ENCODE results near the gene SUMO3. TPM values are rescaled to one million over a fixed set of nuclear protein-coding genes. Genes with fewer than 3 reads are reported as not detected.

SUMO3 gene
- total RNA-seq, 4 donors from 2014 or later: 41.7 to 56.2 (median 53.7) TPM

GRCh38 chr21:44816761-44817505 is 929 bp downstream of the SUMO3 start:
- Histone ChIP-seq H3K9me3 (peaks cover 0 to 33% (median 0%) of the 10 kb centered on the region in 3 donors), H3K27ac (peak overlapping the region in 3 of 4 donors; percentile 88 to 95 (median 92)), H3K27me3 (no peaks in the 10 kb centered on the region), H3K4me3 (peak overlapping the region; percentile 84 to 91), H3K4me1 (peaks cover 0 to 39% (median 11%) of the 10 kb centered on the region in 3 donors), H3K36me3 (peaks cover 0 to 18% of the 10 kb centered on the region in 2 donors)
- WGBS, 2 donors (ENCODE audit: low coverage in 1 of 2): 56% methylated on average over 33 of the region's 57 CpGs; no CpG with 5 or more reads in 1 of the 2 donors
- ATAC-seq: no peak
- TF ChIP-seq POLR2A (IDR thresholded peaks at IDR 0.05): no peak
- TF ChIP-seq, protein P1, sequence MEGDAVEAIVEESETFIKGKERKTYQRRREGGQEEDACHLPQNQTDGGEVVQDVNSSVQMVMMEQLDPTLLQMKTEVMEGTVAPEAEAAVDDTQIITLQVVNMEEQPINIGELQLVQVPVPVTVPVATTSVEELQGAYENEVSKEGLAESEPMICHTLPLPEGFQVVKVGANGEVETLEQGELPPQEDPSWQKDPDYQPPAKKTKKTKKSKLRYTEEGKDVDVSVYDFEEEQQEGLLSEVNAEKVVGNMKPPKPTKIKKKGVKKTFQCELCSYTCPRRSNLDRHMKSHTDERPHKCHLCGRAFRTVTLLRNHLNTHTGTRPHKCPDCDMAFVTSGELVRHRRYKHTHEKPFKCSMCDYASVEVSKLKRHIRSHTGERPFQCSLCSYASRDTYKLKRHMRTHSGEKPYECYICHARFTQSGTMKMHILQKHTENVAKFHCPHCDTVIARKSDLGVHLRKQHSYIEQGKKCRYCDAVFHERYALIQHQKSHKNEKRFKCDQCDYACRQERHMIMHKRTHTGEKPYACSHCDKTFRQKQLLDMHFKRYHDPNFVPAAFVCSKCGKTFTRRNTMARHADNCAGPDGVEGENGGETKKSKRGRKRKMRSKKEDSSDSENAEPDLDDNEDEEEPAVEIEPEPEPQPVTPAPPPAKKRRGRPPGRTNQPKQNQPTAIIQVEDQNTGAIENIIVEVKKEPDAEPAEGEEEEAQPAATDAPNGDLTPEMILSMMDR (IDR thresholded peaks at IDR 0.05): no peak
- no peak for TF ChIP-seq POLR2AphosphoS5 (IDR thresholded peaks at IDR 0.05)
- no peak for TF ChIP-seq EP300 (IDR thresholded peaks at IDR 0.05)

DNA sequence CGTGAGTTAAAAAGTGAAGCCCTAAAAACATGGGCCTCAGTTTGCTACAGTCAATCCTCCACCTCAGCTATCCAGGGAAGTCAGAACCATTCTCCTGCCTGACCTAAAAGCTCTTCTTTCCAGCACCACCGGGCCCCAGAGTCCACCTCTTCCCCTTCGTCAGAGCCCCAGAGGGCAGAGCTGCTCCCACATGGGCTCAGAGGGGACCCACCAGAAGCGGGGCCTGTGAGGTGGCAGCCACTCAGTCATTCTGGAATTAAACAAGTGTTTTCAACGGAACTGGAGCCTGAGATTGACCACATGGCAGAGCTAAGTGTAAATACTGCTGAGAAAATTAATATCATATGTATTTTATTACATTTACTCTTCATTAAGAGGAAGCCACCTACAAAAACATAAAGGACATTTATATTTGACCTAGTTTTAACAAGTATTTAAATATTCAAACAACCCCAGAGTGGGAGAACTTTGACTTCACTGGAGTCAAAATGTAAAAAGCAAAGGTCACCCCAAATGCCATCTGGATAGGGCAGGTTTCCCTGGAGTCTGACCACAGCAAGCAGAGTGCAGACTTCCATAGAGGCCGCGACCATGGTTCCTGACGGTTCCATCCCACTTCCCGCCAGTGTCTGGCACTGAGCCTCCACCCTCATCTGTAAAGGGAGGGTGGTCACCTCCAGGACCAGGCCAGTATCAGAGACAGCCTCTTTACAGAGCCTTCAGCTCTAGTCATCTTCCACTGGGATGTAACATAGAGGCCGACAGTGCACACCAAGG is 1.8 kb downstream of the SUMO3 start:
- no peak overlapping the region for H3K4me3 ChIP-seq
- H3K27ac ChIP-seq: peak overlapping the region in 1 of 4 donors; percentile 29
- peaks cover 0 to 39% (median 11%) of the 10 kb centered on the region in 3 donors for H3K4me1 ChIP-seq
- no peak for ATAC-seq
- 66 to 69% methylated on average over 3 to 5 of the region's 10 CpGs for WGBS, 2 donors (ENCODE audit: low coverage in 1 of 2)
- H3K9me3 ChIP-seq: peaks cover 0 to 24% (median 0%) of the 10 kb centered on the region in 3 donors
- no peak for TF ChIP-seq POLR2A (IDR thresholded peaks at IDR 0.05)
- TF ChIP-seq, protein P1 (IDR thresholded peaks at IDR 0.05): no peak
- TF ChIP-seq EP300 (IDR thresholded peaks at IDR 0.05): no peak
- no peak for TF ChIP-seq POLR2AphosphoS5 (IDR thresholded peaks at IDR 0.05)
- H3K27me3 ChIP-seq: no peaks in the 10 kb centered on the region
- peaks cover 0 to 26% of the 10 kb centered on the region in 2 donors for H3K36me3 ChIP-seq

DNA sequence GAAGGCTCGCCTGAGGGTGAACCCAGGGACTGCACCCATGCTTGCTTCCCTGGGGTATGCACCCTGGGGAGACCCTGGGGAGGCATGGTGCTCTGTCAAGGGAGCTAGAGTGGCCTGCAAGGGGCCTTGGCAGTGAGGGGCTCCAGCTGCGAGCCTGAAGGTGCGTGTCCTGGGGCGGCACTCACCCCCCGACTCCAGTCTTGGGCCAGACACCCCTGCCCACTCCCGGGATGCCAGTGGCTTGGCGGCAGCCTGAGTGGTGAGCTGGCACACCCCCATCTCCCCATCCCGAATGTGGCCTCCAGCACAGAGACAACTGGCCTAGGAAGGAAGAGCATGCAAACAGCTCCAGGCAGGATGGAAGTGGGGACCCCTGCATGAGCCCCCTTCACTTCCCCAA is 2.6 kb downstream of the SUMO3 start:
- WGBS, 2 donors (ENCODE audit: low coverage in 1 of 2): no CpG with 5 or more reads among the region's 8 CpGs
- H3K27ac ChIP-seq: peak overlapping the region in 1 of 4 donors; percentile 11
- no peak overlapping the region for H3K4me3 ChIP-seq
- ATAC-seq: no peak
- TF ChIP-seq POLR2A (IDR thresholded peaks at IDR 0.05): no peak
- no peak for TF ChIP-seq POLR2AphosphoS5 (IDR thresholded peaks at IDR 0.05)
- no peak for TF ChIP-seq EP300 (IDR thresholded peaks at IDR 0.05)
- TF ChIP-seq, protein P1 (IDR thresholded peaks at IDR 0.05): no peak
- H3K27me3 ChIP-seq: no peaks in the 10 kb centered on the region
- H3K9me3 ChIP-seq: peaks cover 0 to 16% (median 0%) of the 10 kb centered on the region in 3 donors
- peaks cover 0 to 39% (median 11%) of the 10 kb centered on the region in 3 donors for H3K4me1 ChIP-seq
- peaks cover 0 to 34% of the 10 kb centered on the region in 2 donors for H3K36me3 ChIP-seq

DNA sequence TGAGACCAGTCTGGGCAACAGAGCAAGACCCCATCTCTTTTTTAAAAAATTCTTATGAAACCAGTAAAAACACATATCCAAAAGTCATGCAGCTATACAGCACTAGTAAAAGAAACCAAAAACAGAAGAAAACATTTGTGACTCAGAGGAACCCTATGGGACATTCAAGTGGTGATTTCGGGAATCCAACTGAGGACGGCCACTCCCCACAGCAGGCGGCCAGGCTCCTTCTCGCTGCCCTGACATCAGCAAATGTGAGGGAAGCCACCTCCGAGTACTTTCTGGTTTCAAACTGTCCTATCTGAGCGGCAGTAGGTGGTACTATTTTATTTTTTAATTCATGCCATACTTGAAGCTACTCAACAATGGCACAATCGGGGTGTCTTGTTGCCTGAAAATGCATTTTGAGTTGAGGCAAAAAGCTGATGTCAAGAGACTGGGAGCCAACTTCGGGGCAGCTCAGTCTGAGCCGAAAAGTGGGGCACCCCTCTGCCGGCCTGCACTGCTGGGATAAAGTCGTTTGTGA is 3.3 kb downstream of the SUMO3 start:
- Histone ChIP-seq H3K4me3 (no peak overlapping the region), H3K36me3 (peaks cover 0 to 41% of the 10 kb centered on the region in 2 donors), H3K9me3 (peaks cover 0 to 9% (median 0%) of the 10 kb centered on the region in 3 donors), H3K27me3 (no peaks in the 10 kb centered on the region), H3K4me1 (peaks cover 0 to 39% (median 11%) of the 10 kb centered on the region in 3 donors), H3K27ac (peak overlapping the region in 1 of 4 donors; percentile 11)
- 67 to 73% methylated on average over 5 to 7 of the region's 11 CpGs for WGBS, 2 donors (ENCODE audit: low coverage in 1 of 2)
- TF ChIP-seq POLR2A (IDR thresholded peaks at IDR 0.05) (no peak), POLR2AphosphoS5 (IDR thresholded peaks at IDR 0.05) (no peak), EP300 (IDR thresholded peaks at IDR 0.05) (no peak)
- TF ChIP-seq, protein P1 (IDR thresholded peaks at IDR 0.05): no peak
- ATAC-seq: no peak
